Stimulated activated CD8-positive, alpha-beta memory T cell treated with anti-CD3 and anti-CD28 coated beads, Interleukin-2, amount 100 ng/mL, for 48 hours (primary cell): ENCODE results near the gene TRIM32.
"Not testable (repeated sequence)": the region's sequence is repeated elsewhere in the genome, so short reads cannot be mapped to it uniquely, and the experiment has no call there.

ENCODE experiments used
- DNase-seq, 2 donors: peaks; one replicate each; pipeline ENCODE4 v3.0.0-alpha.2; 2020; ENCODE audit warnings: low read depth in 2 of 2

Gene TRIM32

DNA sequence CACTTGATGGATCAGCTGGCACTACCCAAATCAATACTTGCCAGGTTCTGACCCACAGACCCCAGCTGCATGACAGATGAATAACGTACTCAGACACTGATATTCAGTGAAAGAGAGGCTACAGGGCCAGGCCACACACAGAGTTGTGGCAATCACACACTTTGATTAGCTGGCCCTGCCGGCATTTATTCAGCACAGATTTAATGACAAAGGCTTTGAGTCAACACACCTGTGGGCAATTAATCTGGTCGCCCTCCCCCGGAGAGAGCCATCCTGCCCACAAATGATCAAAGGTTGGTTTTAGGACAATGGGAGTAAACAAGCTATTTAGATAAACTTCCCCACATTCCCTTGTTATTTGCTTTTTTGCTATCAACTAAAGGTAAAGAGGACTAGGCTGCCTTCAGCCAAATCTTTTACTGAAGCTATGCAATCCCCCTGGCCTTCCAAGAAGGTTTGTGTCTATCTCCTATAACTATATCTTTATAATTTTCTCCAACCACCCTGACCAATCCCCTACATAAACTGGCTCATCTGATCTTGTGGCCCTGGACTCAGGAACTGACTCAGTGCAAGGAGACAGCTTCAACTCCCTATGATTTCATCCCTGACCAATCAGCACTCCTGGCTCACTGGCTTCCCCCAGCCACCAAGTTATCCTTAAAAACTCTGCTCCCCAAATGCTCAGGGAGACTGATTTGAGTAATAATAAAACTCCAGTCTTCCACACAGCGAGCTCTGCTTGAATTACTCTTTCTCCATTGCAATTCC, 12.7 kb upstream of the TRIM32 start:
- DNase-seq = no peak

DNA sequence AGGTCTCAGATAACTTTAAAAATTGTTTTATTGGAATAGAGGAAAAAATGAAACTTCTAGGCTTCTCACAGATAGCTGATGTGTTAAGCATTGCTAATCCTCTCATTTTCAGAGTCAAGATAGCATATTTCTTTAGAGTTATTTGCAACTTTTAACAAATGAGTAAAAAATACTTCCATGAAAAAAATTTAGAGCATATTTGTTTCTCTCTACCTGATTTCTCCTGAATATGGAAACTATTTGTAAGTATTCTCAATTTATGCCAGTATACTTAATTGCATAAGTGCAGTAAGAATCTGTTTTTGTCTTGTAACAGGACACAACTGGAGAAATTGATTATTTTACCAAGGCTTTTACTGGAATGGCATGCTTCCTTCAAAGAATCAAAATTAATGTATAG, 3.6 kb upstream of the TRIM32 start:
- DNase-seq = no peak

DNA sequence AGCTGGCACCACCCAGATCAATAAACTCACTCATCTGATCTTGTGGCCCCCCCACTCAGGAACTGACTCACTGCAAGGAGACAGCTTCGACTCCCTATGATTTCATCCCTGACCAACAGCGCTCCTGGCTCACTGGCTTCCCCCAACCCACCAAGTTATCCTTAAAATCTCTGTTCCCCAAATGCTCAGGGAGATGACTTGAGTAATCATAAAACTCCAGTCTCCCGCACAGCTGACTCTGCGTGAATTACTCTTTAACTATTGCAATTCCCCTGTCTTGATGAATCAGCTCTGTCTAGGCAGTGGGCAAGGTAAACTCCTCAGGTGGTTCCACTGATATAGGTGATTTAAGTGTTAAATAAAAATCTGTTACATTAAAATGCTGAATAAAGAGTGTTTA, 1.9 kb upstream of the TRIM32 start:
- DNase-seq = no peak

DNA sequence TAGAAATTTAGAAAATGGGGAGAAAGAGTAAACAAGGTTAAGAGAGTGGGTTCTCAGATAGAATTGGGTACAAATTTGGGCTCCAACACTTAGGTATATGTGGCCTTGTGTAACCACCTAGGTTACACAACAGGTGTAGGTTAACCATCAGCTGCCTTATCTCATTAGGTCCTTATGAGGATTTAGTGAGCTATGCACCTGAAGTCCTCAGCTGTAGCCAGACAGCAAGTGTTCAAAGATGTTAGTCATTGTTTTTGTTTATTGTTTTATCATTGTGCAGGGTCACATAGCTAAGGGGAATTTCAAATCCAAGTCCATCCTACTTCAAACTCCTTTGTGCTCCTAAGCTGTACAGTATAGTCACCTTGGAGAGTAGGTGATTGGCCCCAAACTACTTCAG, 970 bp upstream of the TRIM32 start:
- no peak for DNase-seq

DNA sequence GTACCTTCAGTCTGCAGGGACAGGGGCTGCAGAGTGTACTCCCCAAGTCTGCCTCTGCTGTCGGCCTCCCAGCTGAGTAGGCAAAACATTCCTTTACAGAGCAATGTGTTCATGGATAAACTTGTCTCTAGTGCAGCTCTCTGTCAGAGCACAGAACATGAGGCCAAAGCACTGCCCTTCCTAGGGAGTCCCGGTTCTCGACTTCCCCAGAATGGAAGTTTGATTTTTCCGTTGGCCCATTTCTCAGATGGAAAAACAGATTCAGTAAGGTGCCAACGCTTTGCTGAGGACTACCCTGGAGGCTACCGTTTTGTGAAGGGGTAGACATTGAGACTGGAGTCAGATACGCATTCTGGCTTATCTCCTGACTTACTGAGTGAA, 422 bp upstream of the TRIM32 start:
- no peak for DNase-seq

DNA sequence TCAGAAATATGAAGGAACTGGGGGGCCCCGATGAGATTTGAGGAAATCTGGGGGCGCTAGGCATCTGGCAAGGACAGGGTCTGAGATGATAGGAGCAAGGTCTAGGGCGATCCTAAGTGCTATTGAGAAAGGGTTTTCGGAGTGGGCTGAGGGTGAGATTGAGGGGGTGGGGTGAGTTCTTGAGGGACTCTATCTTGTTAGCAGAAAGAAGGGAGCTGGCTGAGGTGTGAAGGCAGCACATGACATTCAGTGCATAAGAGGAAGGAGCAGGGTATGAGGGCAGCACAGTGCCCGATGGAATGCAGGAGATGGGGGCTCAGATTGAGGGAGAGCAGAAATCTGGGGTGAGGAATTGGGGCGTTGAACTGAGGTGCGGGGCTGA, 640 bp downstream of the TRIM32 start:
- DNase-seq = no peak

DNA sequence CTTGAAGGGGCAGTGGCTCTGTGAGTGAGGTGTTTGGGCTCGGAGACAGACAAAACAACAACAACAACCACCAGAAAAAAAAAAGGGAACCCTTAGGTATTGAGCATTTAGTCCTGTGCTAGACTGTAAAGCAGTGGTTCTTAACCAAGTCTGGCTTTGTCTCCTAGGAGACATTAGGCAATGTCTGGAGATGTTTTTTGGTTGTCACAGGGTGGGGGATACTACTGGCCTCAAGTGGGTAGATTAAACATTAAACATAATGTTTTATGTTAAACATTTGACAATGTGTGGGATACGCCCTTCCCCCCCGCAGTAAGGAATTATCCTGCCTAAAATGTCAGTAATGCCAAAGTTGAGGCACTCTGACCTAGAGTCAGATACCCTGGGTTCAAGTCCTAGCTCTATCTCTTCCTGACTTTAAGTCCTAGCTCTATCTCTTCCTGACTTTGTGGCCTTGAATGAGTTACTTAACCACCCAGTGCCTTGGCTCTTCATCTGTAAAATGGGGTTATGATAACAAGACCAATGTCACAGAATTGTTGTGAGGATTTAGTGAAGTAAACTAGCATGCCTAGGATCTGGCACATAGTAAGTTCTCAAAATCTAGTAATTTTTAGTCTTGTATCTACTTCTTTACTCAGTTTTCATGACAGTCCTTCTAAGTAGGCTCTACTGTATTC, 1.8 kb downstream of the TRIM32 start:
- DNase-seq = no peak

DNA sequence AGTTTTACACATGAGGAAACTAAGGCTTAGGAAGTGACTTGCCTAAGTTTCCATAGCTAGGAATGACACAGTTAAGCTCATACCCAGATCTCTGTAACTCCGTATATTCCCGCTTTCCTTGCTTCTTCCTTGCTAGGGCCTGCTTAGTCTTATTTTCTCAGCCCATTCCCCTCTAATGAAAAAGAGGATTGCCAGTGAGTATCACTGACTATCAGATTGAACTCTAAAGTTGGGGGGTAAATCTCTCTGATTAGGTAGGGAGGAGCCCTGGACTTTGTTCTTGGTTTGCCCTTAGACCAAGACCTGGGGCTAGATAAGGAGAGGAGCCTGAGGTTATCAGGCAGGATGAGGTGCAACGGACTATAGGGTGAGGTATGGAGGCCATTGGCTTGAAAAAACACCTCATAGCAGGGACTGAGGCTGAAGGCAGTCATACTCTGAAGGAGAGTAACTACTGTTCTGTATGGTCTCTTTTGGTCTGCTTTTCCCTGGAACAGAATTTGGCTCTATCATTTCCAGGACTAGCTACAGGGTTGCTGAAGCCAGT, 2.5 kb downstream of the TRIM32 start:
- no peak for DNase-seq

DNA sequence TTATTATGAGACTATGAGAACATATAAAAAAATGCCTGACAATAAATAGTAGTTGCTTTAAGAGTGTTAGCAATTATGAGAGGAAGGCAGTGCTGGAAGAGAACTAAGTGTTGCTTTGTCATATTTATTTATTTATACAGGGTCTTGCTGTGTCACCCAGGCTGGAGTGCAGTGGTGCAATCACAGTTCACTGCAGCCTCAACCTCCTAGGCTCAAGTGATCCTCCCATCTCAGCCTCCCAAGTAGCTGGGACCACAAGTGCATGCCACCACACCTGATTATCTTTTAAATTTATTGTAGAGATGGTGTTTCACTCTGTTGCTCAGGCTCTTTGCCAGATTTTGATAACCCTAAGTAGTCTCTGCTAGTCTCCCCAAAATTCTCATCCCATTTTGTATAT, 3.7 kb downstream of the TRIM32 start:
- DNase-seq = not testable (repeated sequence)

DNA sequence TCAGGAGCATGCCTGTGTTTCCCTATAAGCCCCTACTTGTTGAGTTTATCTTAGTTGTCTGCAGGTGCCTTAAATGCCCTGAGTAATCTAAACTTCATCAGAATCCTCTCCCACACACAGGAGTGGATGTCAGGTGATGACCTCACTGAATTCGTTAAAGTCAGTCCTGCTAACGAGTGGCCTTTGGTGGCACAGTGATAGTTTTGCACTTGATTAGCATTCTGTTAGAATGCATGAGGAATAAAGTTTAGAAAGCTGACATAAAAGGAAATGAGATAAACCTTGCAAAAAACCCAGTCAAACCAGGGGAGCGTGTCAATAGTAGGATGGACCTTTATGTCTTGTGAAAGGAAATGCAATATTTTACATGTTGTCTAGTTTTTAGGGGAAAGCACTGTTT, 4.5 kb downstream of the TRIM32 start:
- DNase-seq = no peak

DNA sequence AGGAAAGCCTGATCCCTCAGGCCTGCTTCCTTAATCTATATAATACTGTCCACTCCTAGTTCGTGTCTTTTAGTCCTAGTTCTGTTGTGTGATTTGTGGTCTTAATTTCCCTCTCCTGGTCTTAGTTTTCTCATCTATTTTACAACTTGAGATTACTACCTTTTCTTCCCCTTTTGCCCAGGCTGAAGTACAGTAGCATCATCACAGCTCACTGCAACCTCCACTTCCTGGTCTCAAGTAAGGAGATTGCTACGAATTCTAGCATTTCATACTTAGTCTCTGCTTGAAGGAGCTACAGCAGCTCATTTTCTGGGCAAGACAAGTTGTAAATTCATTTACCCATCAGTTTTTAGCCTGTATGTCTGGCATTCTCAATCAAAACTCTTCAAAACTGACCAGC, 5.5 kb downstream of the TRIM32 start:
- DNase-seq = no peak

DNA sequence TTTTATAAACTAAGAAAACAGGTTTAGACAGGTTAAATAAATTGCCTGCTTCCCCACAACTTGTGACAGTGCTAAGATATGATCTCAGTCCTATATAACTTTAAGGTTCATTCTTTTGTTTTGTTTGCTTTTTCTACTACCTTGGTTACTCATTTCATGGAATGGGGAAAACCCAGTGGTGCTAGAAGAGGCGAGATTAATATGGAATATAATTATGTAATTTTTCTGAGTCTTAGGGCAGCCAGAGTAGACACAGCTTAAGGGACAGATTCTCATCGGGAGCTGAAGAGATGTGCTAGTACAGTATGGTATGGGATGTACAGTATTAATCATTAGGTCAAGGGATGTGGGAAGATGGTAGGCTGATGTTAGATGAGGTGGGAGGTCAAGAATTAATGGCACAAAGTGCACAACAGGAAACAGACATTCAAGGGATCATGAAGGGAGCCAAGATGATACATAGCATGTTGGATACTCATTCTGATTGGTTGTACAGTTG, 6.2 kb downstream of the TRIM32 start:
- no peak for DNase-seq

DNA sequence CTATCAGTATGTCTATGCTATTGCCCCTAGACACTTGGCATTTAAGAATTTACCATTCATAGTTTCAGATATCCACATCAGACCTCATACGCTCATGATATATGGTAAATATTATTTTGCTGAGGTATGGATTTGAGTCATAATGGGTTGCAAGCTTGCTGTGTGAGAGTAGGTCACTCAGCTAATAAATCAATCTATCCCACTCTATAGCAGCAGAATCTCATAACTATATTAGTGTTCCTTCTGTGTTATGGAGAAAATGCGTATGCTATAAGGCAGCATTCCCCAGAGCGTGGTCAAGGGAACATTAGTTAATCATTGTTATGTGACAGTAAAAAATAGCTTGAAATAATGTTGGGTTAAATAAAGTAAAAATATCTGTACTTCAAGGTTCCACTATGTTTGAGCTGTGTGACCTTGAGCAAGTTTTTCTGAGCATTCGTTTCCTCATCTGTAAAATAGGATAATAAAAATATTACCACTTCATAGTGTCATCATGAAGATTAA, 7.7 kb downstream of the TRIM32 start:
- no peak for DNase-seq

DNA sequence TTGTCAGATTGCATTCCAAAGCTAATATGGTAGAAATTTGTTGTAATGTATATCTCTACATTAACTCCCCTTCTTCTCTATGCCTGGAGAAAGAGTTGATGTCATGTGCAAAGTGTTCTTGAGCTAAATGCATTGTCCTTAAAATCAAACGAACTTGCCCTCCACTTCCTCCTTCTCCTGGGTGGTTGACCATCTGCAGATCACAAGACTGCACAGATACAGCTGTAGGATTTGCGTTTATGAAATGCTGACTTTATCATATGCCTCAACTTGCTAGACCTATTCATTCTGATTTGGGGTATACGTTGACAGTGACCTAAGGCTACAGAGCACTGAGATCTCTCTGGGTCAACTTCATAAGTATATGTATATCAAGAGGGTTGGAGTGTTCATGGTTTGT, 8.3 kb downstream of the TRIM32 start:
- DNase-seq = no peak

DNA sequence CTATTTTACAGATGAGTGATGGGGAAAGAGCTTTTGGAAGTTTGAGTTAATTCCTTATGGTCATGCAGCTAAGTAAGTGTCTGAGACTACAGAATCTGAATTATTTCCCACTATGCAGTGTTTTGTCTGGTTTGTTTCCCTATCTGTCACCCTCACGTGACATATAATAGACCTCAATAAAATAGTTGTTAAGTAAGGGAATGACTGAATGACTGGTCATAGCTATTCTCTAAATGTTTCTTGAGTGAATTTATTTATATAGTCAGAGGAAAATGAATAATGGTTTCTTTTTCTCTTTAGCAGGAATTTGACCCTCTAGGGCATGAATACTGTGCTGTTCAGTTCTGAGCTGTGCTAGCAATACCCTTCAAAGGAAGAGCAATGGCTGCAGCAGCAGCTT, 10.3 kb downstream of the TRIM32 start:
- no peak for DNase-seq

DNA sequence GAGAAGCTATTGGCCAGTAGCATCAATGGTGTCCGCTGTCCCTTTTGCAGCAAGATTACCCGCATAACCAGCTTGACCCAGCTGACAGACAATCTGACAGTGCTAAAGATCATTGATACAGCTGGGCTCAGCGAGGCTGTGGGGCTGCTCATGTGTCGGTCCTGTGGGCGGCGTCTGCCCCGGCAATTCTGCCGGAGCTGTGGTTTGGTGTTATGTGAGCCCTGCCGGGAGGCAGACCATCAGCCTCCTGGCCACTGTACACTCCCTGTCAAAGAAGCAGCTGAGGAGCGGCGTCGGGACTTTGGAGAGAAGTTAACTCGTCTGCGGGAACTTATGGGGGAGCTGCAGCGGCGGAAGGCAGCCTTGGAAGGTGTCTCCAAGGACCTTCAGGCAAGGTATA, 10.8 kb downstream of the TRIM32 start:
- DNase-seq = no peak

DNA sequence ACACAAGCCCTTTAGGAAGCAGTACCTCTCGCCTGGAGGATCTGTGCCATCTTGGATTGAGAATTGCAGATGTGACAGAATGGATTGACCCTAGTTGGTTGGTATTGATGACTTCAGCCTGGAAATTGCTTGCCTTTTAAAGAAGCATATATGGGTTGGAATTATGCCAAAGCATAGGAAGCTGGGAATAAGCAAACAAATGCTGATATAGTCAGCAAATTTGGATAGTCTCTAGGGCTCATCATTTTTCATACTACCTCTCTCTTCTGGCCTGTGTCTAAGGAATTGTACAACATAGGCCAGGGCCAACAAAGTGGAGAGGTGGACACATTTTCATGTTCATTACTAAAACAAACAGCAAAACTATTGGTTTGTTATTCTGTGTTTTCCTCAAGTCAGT, 13.2 kb downstream of the TRIM32 start:
- no peak for DNase-seq

DNA sequence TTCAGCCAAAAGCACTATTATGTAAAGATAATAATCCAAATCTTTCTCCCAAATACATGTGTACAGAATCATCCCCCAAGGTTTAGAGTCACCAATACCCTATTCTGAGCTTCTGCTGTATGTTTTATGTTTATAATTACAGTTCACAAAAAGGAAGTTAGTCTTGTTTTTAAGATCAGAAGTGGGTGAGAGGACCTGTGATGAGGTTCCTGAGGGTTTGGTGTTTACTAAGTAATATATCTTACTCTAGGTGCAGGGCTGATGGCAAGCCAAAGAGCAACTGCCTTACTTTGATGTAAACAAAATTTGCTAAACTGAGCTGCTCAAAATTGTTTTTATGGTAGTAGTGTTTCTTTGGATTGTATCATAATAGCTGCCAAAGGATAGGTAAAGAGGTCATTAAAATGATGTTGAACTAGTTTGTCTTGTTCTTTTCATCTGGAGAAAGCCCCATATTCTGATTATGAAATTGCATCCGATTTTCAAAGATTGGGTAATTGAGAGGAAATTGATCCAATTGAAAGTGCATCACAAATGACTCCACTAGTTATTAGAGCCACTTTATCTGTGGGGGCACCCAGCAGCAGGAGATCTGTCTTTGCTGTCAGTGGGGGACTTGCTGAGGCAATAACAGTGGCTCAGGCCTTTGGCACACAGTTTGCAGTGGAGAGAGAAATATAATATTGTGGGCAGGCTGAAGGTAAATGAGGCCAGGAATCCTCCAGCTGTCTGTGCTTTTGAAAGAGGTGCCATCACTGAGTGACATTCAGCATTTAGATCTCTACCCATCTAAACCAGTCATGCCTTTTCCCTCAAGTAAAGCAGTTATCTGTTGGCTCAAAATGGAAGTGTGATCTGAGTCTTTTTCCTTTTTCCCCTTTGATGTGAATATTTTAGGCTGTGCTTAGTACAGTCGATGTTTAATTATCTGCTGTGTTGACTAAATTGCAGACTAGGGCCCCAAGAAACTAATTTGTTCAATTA, 14.1 kb downstream of the TRIM32 start:
- DNase-seq = no peak

DNA sequence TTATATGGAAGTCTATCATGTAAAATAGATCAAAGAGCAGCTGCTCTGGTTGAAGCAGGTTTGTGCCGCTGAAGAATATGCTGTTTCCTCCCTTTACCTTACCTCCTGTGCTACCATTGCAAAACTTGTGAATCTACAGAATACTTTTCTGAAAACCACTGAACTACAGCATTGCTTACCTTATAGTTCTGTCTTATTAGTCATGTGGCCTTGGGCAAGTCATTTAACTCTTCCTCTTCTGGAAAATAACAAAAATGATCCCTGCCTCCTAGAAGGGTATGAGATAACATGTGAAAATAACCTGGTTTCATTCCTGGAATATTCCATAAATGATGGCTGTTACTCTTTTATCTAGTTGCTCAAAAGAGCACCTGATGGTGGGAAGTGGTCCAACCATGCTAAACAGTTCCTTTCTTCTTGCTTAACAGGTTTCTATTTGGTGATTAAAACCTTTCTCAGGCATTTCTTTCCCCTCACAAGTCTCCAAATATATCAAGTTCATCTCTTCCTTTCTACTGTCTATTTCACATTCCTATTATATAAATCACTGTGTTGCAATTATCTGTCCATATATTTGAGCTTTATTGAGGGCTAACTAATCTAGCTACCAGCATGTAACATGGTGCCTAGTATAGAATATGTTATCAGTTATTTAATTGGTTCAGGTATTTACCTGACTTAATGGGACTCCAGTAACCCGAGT, 15.0 kb downstream of the TRIM32 start:
- no peak for DNase-seq

DNA sequence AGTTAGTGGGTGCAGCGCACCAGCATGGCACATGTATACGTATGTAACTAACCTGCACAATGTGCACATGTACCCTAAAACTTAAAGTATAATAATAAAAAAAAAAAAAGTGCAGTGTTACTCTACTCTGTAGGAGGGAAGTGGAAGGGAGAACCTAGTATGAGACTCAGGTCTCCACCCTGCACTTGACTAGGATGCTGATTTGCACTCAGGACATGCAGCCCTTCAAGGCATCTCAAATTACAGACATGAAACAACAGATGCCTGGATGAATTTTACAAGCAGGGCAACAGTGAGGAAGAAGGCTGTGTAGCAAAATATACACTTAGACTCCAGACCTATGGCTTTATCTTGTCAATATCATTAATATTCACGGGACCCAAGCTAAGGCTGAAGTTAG, 16.5 kb downstream of the TRIM32 start:
- no peak for DNase-seq

DNA sequence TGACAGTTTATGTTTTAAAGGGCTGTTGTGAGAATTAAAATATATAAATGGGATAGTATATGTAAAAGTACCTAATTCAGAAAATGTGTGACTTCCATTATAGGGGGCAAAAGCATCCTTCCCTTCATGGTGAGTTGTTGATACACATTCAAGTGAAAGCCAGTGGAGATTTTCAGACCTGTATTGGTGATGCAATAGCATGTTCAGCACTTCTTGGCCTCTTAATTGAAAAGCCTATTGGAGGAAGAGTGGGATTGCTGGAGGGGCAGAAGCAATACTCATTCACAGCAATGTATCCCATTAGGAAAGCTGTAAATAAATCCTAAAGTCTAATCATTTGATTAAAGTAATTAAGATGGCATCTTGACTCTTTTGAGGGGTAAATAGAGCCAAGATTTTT, 17.4 kb downstream of the TRIM32 start:
- no peak for DNase-seq
